Esophagus muscularis mucosa (tissue), 4 donors: ENCODE data around the gene FNBP1. TPM values are rescaled to one million over a fixed set of nuclear protein-coding genes. Genes with fewer than 3 reads are reported as not detected.
A peak's percentile ranks its signal among the peaks of the same experiment; 100 is the strongest.

Experiments used
- DNase-seq: peaks from one replicate; pipeline ENCODE4 v3.0.0-alpha.2; 2017; ENCODE audit errors: extremely low spot score
- H3K27ac ChIP-seq, 4 donors: fragments of 200-600 bp; sonication (generic); replicated peaks in 1 of 4; 1 replicate in 3 of 4; 2 replicates in 1 of 4; pipeline ENCODE4 v1.5.1; 2016 to 2019; ENCODE audit warnings: mild to moderate bottlenecking in 1 of 4
- H3K27me3 ChIP-seq, 4 donors: fragments of 200-600 bp; sonication (generic); one replicate each; pipeline versions ENCODE4 v1.5.1 to v1.6.0; 2016 to 2019
- H3K36me3 ChIP-seq, 4 donors: fragments of 200-600 bp; sonication (generic); one replicate each; pipeline ENCODE4 v1.5.1; 2016 to 2019
- H3K4me1 ChIP-seq, 4 donors: fragments of 200-600 bp; sonication (generic); one replicate each; pipeline ENCODE4 v1.5.1; 2016 to 2019
- H3K4me3 ChIP-seq, 4 donors: fragments of 200-600 bp; sonication (generic); 1 replicate in 2 of 4; 2 replicates in 2 of 4; pipeline ENCODE4 v1.5.1; 2016 to 2019; ENCODE audit warnings: mild to moderate bottlenecking in 4 of 4, moderate library complexity in 1 of 4
- H3K9me3 ChIP-seq, 4 donors: fragments of 200-600 bp; sonication (generic); 1 replicate in 3 of 4; 2 replicates in 1 of 4; pipeline ENCODE4 v1.5.1; 2016 to 2019
- CTCF ChIP-seq, 3 experiments: fragments of 200-600 bp in 2 of 3; fragments of 450-650 bp in 1 of 3; sonication (generic) in 2 of 3; IDR thresholded peaks; one replicate each; pipeline ENCODE4 v1.5.1; 2017 to 2019; ENCODE audit warnings: antibody characterized with exemption in 3 of 3, mild to moderate bottlenecking in 2 of 3, moderate library complexity in 1 of 3
- EP300 ChIP-seq: sonication (generic); formaldehyde crosslinking; IDR thresholded peaks from one replicate; pipeline ENCODE4 v1.6.1; 2017; ENCODE audit warnings: antibody characterized with exemption
- POLR2A ChIP-seq: fragments of 450-650 bp; IDR thresholded peaks from one replicate; pipeline ENCODE4 v1.6.1; 2017; ENCODE audit warnings: antibody characterized with exemption, moderate library complexity, mild to moderate bottlenecking, low read depth
- POLR2AphosphoS5 ChIP-seq, 2 donors: sonication (generic); formaldehyde crosslinking; IDR thresholded peaks; one replicate each; pipeline ENCODE4 v1.6.1; 2017; ENCODE audit warnings: antibody characterized with exemption in 2 of 2
- WGBS: methylation state at CpG from one replicate; pipeline ENCODE4 v1.1.5; 2018; 5-methylcytosine and 5-hydroxymethylcytosine counted together
- intact Hi-C: fragments of 100-400 bp; cut with DNase I; formaldehyde crosslinking; loops from one replicate; pipeline ENCODE4 v1.15.1; 2023
- total RNA-seq, 4 donors: library from RNA; depleted of rRNA; stranded (reverse); fragments of >200 nt; gene quantifications; one replicate each; pipeline versions ENCODE4 v1.1.0 to v1.2.1, GENCODE V29; 2016

The FNBP1 gene
- total RNA-seq, 4 donors from 2014 or later: 177 to 317 (median 254) TPM

GRCh38 chr9:129889941-129890717, 152.9 kb downstream of the FNBP1 start:
- TF ChIP-seq POLR2AphosphoS5 (IDR thresholded peaks at IDR 0.05) (no peak), POLR2A (no peak), EP300 (no peak), CTCF (IDR thresholded peaks at IDR 0.05) (no peak)
- no peak for DNase-seq
- H3K27ac ChIP-seq: peak overlapping the region; percentile 72 to 88 (median 86)
- H3K4me3 ChIP-seq: peak overlapping the region; percentile 9 to 33 (median 14)
- intact Hi-C loops: loop anchor here (5.0 kb wide), 1 partner anchor 347 kb away; no protein-coding TSS in a partner anchor
- H3K9me3 ChIP-seq: no peaks in the 10 kb centered on the region
- H3K27me3 ChIP-seq: no peaks in the 10 kb centered on the region
- H3K36me3 ChIP-seq: peaks cover 18 to 45% (median 37%) of the 10 kb centered on the region in 4 donors
- peaks cover 25 to 83% (median 78%) of the 10 kb centered on the region in 4 donors for H3K4me1 ChIP-seq
- WGBS: 68% methylated on average over 37 of the region's 37 CpGs

GRCh38 chr9:129889122-129889940, 153.7 kb downstream of the FNBP1 start:
- Histone ChIP-seq H3K9me3 (no peaks in the 10 kb centered on the region), H3K36me3 (peaks cover 10 to 37% (median 30%) of the 10 kb centered on the region in 4 donors), H3K27me3 (no peaks in the 10 kb centered on the region), H3K4me1 (peaks cover 30 to 88% (median 85%) of the 10 kb centered on the region in 4 donors), H3K4me3 (no peak overlapping the region), H3K27ac (peak overlapping the region; percentile 86 to 88 (median 86))
- TF ChIP-seq CTCF (IDR thresholded peaks at IDR 0.05): no peak
- no peak for TF ChIP-seq POLR2A
- TF ChIP-seq EP300: no peak
- TF ChIP-seq POLR2AphosphoS5 (IDR thresholded peaks at IDR 0.05): no peak
- WGBS: 84% methylated on average over 31 of the region's 31 CpGs
- intact Hi-C loops: loop anchor here (5.0 kb wide), 1 partner anchor 348 kb away; no protein-coding TSS in a partner anchor
- no peak for DNase-seq

GRCh38 chr9:129888293-129889121, 154.5 kb downstream of the FNBP1 start:
- DNase-seq: no peak
- Histone ChIP-seq H3K36me3 (peaks cover 8 to 31% (median 28%) of the 10 kb centered on the region in 4 donors), H3K9me3 (no peaks in the 10 kb centered on the region), H3K27ac (peak overlapping the region; percentile 86 to 88 (median 86)), H3K4me3 (peak overlapping the region; percentile 29 to 36 (median 32)), H3K4me1 (peaks cover 30 to 97% (median 92%) of the 10 kb centered on the region in 4 donors), H3K27me3 (no peaks in the 10 kb centered on the region)
- TF ChIP-seq POLR2A: no peak
- TF ChIP-seq POLR2AphosphoS5 (IDR thresholded peaks at IDR 0.05): peak; percentile 24 to 39
- 57% methylated on average over 24 of the region's 29 CpGs for WGBS
- intact Hi-C loops: loop anchor here (5.0 kb wide), 1 partner anchor 349 kb away; no protein-coding TSS in a partner anchor

- H3K4me3 ChIP-seq: peak overlapping the region; percentile 29 to 36 (median 32)
- TF ChIP-seq CTCF (IDR thresholded peaks at IDR 0.05) (peak in 1 of 3 experiments; percentile 35), POLR2AphosphoS5 (IDR thresholded peaks at IDR 0.05) (peak in 1 of 2 donors; percentile 24), POLR2A (no peak), EP300 (no peak)
- peaks cover 8 to 31% (median 28%) of the 10 kb centered on the region in 4 donors for H3K36me3 ChIP-seq
- H3K4me1 ChIP-seq: peaks cover 30 to 91% (median 86%) of the 10 kb centered on the region in 4 donors
- intact Hi-C loops: loop anchor here (5.0 kb wide), 1 partner anchor 350 kb away; no protein-coding TSS in a partner anchor
- H3K27ac ChIP-seq: peak overlapping the region; percentile 86 to 88 (median 86)
- H3K27me3 ChIP-seq: no peaks in the 10 kb centered on the region
- H3K9me3 ChIP-seq: no peaks in the 10 kb centered on the region
- 45% methylated on average over 27 of the region's 27 CpGs for WGBS
- DNase-seq: no peak
These were observed 155.4 kb downstream of the FNBP1 start for GRCh38 chr9:129887334-129888292.
